GM18870 (cell line): ENCODE measurements around the gene ZFAND4.
A peak's percentile ranks its signal among the peaks of the same experiment; 100 is the strongest.
"Not testable (repeated sequence)": the region's sequence is repeated elsewhere in the genome, so short reads cannot be mapped to it uniquely, and the experiment has no call there.

ENCODE experiments used
- ATAC-seq: cut with Tn5 transposase; IDR thresholded peaks from one replicate; pipeline ENCODE4 v1.9.1; 2021; ENCODE audit warnings: moderate library complexity; ENCODE audit not compliant: unreplicated experiment

Gene ZFAND4

GRCh38 chr10:45592432-45592831 is 80.1 kb downstream of the ZFAND4 start:
- no peak for ATAC-seq

GRCh38 chr10:45591280-45591679 is 81.3 kb downstream of the ZFAND4 start:
- ATAC-seq, result no peak

GRCh38 chr10:45589868-45590267 is 82.7 kb downstream of the ZFAND4 start:
- ATAC-seq, result no peak

- no peak for ATAC-seq
Observed at GRCh38 chr10:45589009-45589408, 83.6 kb downstream of the ZFAND4 start.

GRCh38 chr10:45586028-45586824 is 86.3 kb downstream of the ZFAND4 start:
- ATAC-seq, result no peak

DNA sequence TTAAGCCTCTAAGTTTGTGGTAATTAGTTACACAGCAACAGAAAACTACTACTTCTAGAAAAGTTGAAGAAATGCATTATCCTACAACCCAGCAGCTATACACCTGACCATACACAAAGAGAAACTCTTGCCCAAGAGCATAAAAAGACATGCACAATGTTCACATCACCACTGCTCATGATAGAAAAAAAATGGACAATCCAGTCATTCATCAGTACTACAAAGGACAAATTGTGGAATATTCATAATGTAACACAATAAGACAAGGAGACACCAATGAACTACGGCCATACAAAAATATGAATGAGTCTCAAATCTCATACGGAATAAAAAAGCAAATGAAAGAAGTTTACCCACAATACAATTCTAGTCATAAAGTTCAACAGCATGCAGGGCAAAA is 87.4 kb downstream of the ZFAND4 start:
- no peak for ATAC-seq

- ATAC-seq, result no peak
Observed at GRCh38 chr10:45582386-45582781, 90.2 kb downstream of the ZFAND4 start.

DNA sequence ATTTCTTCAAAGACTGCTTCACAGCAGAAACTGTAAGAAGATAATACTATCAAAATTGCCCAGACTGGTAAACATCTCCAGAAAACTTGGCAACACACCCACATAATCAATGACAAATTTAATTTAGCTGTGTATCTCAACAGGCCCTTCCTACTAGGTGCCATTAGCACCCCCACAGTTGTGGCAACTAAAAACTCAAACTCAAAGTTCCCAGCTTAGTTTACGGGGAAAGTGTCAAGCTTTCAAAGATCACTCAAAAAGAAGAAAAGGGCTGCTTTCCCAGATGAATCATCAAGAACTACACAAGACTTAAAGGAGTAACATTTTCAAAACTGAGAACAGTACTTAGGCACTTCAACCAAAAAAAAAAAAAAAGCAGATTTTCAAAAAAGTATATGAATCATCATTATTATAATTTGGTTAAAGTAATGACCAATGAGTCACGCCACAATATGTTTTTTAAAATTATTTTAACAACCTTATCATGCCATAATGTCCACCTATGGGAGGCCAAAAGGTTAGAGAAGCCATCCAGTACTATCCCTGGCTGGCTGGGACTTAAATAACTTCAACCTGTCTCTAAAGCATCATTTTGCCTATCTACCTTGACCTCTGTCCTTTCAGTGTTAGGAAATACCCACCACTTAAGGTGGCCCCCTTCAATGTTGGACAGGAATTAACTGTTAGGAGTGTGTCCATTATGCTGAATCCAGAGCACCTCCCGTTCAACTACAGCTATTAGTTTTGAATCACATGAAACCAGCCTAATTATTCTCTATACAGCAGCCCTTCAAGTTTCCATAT is 90.8 kb downstream of the ZFAND4 start:
- ATAC-seq, result no peak

DNA sequence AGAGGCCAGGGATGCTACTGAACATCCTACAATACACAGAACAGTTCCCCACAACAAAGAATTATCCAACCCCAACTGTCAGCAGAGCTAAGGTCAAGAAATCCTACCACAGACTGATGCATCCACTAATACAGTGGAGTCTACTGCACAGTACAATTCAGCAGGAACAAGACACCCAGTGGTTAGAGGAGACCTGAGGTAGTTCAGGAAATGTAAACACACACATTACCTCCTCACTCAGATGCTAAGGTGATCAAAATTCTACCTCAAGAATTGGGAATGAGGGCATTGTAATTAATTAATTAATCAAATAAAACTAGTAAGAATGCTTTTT is 91.4 kb downstream of the ZFAND4 start:
- no peak for ATAC-seq

- peak; percentile 57 for ATAC-seq
Observed at GRCh38 chr10:45580371-45581215, 92.0 kb downstream of the ZFAND4 start.

GRCh38 chr10:45578384-45578971 is 94.1 kb downstream of the ZFAND4 start:
- ATAC-seq, result no peak

GRCh38 chr10:45575966-45576597 is 96.5 kb downstream of the ZFAND4 start:
- ATAC-seq, result no peak

GRCh38 chr10:45575032-45575761 is 97.4 kb downstream of the ZFAND4 start:
- not testable (repeated sequence) for ATAC-seq

DNA sequence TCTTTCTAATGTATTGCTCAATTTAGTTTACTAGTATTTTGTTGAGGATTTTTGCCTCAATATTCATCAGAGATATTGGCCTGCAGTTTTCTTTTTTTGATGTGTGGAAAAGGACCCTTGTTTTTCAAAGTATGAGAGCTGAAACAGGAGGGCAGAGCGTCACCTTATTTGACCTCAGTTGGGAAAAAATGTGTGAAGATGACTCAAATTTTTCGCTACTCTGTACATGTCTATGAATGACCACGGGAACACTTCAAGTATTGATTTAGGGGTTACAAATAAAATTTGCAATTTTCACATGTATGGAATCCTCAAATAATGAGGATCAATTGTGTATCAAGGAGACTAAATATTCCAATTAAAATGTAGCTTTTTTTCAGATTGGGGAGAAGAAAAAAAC is 103.1 kb downstream of the ZFAND4 start:
- no peak for ATAC-seq

GRCh38 chr10:45566415-45566814 is 106.2 kb downstream of the ZFAND4 start:
- no peak for ATAC-seq
